Skeletal muscle tissue (tissue), 4 donors: ENCODE results near the gene MRPS7. TPM values are rescaled to one million over a fixed set of nuclear protein-coding genes. Genes with fewer than 3 reads are reported as not detected.
"Not testable (repeated sequence)": the region's sequence is repeated elsewhere in the genome, so short reads cannot be mapped to it uniquely, and the experiment has no call there.

Experiments
- H3K27ac ChIP-seq: one replicate; pipeline ENCODE4 v1.7.0; 2013; ENCODE audit warnings: mild to moderate bottlenecking, low read depth, low read length, inconsistent platforms
- H3K27me3 ChIP-seq, 3 donors: one replicate each; pipeline ENCODE4 v1.7.0; 2013; ENCODE audit warnings: low read length in 3 of 3; ENCODE audit not compliant: control insufficient read depth in 3 of 3, insufficient read depth in 3 of 3
- H3K36me3 ChIP-seq, 3 donors: one replicate each; pipeline ENCODE4 v1.7.0; 2013; ENCODE audit warnings: low read length in 3 of 3; ENCODE audit not compliant: control insufficient read depth in 3 of 3, insufficient read depth in 3 of 3
- H3K4me1 ChIP-seq, 3 donors: one replicate each; pipeline ENCODE4 v1.7.0; 2013; ENCODE audit warnings: low read length in 3 of 3, mild to moderate bottlenecking in 3 of 3; ENCODE audit not compliant: control insufficient read depth in 3 of 3, insufficient read depth in 3 of 3
- H3K4me3 ChIP-seq, 3 donors: one replicate each; pipeline ENCODE4 v1.7.0; 2013; ENCODE audit warnings: low read length in 3 of 3
- H3K9ac ChIP-seq, 3 donors: one replicate each; pipeline ENCODE4 v1.7.0; 2013; ENCODE audit warnings: low read length in 3 of 3, mild to moderate bottlenecking in 3 of 3, moderate library complexity in 2 of 3, low read depth in 1 of 3
- H3K9me3 ChIP-seq, 3 donors: one replicate each; pipeline ENCODE4 v1.7.0; 2013; ENCODE audit warnings: low read length in 3 of 3; ENCODE audit not compliant: control insufficient read depth in 3 of 3
- total RNA-seq: library from RNA; depleted of rRNA; stranded (reverse); fragments of >200 nt; gene quantifications from one replicate; pipeline ENCODE4 v1.2.3, GENCODE V29; 2014
- donor health status: Osteomylitis.

MRPS7 gene
- total RNA-seq, 1 donor from 2014 or later = 71.5 TPM

DNA sequence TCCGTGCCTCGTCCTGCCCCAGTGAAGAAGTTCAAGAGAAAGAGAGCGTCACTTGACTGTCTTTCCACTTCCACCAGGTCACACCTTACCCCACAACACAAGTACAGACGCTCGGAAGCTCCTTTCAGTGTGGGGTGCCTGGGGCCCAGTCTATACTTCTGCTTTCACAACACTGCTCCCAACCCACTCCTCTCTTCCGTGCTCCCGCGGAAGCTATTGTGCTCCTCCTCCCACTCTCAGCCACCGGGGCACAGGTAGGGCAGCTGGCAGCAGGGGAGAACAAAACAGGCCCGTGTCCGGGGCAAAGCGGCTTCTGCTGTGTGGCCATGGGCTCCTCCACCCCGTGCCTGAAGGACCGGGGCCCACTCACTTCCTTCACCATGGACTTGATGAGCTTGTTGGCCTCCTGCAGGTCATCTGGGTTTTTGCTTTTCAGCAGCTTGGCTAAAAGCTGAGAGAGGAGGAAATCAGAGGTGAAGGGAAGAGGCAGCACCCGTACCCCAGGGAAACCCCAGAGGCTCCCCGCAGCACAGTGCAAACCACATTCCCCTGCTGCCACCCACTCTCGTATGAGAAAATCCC lies 19.1 kb upstream of the MRPS7 start:
- Histone ChIP-seq H3K4me1 (peaks cover 12 to 39% (median 25%) of the 10 kb centered on the region in 3 donors), H3K4me3 (no peak overlapping the region), H3K27ac (peak overlapping the region; percentile 28), H3K27me3 (no peaks in the 10 kb centered on the region), H3K9me3 (no peaks in the 10 kb centered on the region), H3K9ac (peak overlapping the region in 1 of 3 donors; percentile 25), H3K36me3 (peaks cover 77 to 81% (median 79%) of the 10 kb centered on the region in 3 donors)

DNA sequence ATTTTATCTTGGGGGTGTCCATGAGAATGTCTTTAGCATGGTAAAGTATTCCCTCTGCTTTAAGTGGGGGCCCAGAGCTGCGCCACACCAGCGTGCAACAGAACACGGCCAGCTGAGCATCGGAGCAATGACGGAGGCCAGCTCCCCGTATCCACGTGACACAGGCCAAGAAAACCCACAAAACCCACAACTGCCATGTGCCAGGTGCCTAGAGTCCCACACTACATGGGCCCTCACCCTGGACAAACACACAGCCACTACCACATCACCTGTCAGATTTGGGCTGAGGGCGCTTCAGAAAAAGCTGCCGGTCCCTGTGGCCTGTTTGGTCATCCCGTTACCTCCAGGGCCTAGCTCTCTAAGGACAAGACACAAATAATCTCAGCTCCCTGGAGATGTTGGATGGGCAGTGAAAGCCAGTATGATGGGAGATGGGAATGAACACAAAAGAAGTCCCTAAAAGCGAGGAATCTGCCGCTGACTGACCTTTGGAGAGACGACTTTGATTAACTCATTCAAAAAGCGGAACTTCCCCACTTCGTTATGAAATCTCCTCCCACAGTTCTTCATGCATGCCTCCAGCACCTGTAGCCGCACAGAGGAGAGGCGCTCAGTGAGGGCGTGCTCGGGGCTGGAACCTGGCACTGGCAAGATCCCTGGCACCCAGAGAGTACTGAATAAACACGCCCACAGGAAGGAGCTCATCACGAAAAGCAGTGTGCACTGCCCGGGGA lies 17.4 kb upstream of the MRPS7 start:
- Histone ChIP-seq H3K27me3 (no peaks in the 10 kb centered on the region), H3K9me3 (no peaks in the 10 kb centered on the region), H3K4me3 (no peak overlapping the region), H3K9ac (no peak overlapping the region), H3K4me1 (peaks cover 12 to 38% (median 19%) of the 10 kb centered on the region in 3 donors), H3K36me3 (peaks cover 62 to 67% (median 65%) of the 10 kb centered on the region in 3 donors), H3K27ac (no peak overlapping the region)

DNA sequence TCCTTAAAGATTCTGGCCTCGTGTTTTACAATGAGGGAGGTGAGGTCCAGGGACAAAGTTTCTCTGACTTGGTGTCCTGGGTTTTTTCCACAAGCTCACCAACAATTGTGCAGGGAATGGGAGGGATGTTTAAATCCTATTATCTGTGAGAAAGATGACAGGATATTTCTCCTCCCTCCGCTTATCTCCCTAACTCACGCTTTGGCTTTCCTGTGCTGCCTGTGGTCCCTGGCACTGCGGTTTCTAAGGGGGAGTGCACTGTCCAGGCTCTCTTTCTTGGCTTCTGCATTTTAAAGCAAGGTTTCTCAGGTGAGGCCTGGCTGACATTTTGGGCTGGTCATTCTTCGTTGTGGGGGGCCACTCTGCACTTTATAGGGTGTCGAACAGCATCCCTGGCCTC lies 16.7 kb upstream of the MRPS7 start:
- Histone ChIP-seq H3K9ac (no peak overlapping the region), H3K27me3 (no peaks in the 10 kb centered on the region), H3K4me3 (no peak overlapping the region), H3K9me3 (no peaks in the 10 kb centered on the region), H3K27ac (no peak overlapping the region), H3K36me3 (peaks cover 60 to 64% (median 61%) of the 10 kb centered on the region in 3 donors), H3K4me1 (peaks cover 17 to 45% (median 26%) of the 10 kb centered on the region in 3 donors)

DNA sequence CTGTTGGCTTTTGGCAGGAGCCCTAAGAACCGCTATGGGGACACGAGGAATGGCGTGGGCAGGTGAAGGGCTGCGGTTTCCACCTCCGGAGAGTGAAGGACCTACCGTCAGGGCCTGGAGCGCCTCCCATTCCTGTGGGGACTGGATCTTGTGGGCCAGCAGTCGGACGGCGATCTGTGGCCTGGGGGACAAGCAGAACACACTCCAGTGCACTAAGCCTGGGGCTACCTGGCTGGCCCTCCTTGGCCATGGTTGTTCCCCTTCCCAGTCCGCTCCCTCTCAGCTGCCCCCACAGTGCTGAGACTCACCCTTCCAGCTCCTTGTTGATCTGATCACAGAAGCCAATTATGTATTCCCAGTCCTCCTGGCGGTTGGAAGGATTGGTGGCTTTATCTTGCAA lies 15.3 kb upstream of the MRPS7 start:
- Histone ChIP-seq H3K4me1 (peaks cover 20 to 45% (median 24%) of the 10 kb centered on the region in 3 donors), H3K36me3 (peaks cover 47 to 52% (median 48%) of the 10 kb centered on the region in 3 donors), H3K27ac (no peak overlapping the region), H3K9me3 (no peaks in the 10 kb centered on the region), H3K4me3 (no peak overlapping the region), H3K27me3 (no peaks in the 10 kb centered on the region), H3K9ac (no peak overlapping the region)

DNA sequence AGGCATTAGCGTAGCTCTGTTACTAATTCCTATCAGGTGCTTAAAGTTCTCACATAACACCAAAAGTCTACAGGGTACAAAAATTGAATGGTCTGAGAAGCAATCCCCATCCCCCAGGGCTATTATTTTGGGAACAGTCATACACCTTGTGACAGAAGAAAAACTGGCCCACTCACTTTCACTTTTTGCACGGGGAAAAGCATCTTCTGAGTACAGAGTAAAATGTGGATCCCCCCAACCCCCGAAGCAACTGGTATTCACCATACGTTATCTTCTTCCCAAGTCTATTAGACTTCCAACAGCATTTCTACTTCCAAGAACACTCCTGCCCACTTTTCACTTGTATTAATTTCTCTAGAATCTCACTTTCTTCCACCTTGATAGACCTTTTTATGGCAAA lies 12.1 kb upstream of the MRPS7 start:
- Histone ChIP-seq H3K27ac (peak overlapping the region; percentile 62), H3K27me3 (no peaks in the 10 kb centered on the region), H3K4me1 (peaks cover 8 to 19% (median 9%) of the 10 kb centered on the region in 3 donors), H3K9ac (no peak overlapping the region), H3K4me3 (peak overlapping the region in 1 of 3 donors; percentile 11), H3K9me3 (no peaks in the 10 kb centered on the region), H3K36me3 (peaks cover 17 to 20% (median 19%) of the 10 kb centered on the region in 3 donors)

DNA sequence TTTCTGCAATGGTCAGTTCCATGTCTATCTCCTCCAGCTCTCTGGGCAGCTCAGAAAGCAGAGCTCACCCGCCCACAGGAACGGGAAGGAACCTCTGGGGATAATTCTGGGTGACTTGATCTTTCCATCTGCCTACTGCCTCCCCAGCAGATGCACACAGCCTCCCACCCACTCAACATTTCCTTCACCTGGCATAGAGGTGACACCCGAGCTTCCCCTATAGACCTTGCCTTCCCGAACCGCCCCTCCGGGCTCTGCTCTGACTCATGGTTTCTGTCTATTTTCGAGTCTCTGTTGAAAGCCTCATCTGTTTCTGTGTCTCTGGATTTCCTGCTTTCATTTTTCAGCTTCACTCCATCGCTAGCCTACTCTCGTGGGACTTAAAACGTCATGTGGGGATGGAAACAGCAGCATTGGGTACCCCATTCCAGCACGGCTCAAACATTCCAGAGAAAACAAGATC lies 11.6 kb upstream of the MRPS7 start:
- H3K27me3 ChIP-seq = no peaks in the 10 kb centered on the region
- peak overlapping the region in 1 of 3 donors; percentile 11 for H3K4me3 ChIP-seq
- peaks cover 8 to 17% (median 9%) of the 10 kb centered on the region in 3 donors for H3K4me1 ChIP-seq
- peak overlapping the region in 2 of 3 donors; percentile 34 to 40 for H3K9ac ChIP-seq
- H3K27ac ChIP-seq = peak overlapping the region; percentile 62
- peaks cover 14 to 16% (median 15%) of the 10 kb centered on the region in 3 donors for H3K36me3 ChIP-seq
- no peaks in the 10 kb centered on the region for H3K9me3 ChIP-seq

DNA sequence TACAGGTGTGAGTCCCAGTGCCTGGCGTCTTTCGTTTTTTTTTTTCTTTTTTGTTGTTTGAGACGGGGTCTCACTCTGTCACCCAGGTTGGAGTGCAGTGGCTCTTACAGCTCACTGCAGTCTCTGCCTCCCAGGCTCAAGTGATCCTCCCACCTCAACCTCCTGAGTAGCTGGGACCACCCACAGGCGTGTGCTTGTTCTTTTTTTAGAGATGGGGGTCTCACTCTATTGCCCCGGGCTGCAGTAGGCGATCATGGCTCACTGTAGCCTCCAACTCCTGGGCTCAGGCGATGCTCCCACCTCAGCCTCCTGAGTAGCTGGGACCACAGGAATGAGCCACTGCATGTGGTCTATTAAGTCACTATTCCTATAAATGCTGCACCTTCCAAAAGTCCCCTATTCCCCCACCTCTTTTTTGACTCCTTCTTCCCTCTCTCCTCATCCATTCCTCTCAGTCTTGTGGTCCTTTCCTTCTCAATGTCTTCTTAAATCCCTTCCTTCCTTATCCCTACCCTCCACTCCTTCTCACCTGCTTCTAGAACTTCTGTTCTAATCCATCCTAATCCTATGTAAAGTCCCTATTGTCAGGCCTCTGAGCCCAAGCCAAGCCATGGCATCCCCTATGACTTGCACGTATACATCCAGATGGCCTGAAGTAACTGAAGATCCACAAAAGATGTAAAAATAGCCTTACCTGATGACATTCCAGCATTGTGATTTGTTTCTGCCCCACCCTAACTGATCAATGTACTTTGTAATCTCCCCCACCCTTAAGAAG lies 9.5 kb upstream of the MRPS7 start:
- no peak overlapping the region for H3K4me3 ChIP-seq
- H3K4me1 ChIP-seq = peaks cover 8 to 17% (median 9%) of the 10 kb centered on the region in 3 donors
- no peak overlapping the region for H3K9ac ChIP-seq
- no peak overlapping the region for H3K27ac ChIP-seq
- H3K9me3 ChIP-seq = no peaks in the 10 kb centered on the region
- no peaks in the 10 kb centered on the region for H3K27me3 ChIP-seq
- no peaks in the 10 kb centered on the region for H3K36me3 ChIP-seq

DNA sequence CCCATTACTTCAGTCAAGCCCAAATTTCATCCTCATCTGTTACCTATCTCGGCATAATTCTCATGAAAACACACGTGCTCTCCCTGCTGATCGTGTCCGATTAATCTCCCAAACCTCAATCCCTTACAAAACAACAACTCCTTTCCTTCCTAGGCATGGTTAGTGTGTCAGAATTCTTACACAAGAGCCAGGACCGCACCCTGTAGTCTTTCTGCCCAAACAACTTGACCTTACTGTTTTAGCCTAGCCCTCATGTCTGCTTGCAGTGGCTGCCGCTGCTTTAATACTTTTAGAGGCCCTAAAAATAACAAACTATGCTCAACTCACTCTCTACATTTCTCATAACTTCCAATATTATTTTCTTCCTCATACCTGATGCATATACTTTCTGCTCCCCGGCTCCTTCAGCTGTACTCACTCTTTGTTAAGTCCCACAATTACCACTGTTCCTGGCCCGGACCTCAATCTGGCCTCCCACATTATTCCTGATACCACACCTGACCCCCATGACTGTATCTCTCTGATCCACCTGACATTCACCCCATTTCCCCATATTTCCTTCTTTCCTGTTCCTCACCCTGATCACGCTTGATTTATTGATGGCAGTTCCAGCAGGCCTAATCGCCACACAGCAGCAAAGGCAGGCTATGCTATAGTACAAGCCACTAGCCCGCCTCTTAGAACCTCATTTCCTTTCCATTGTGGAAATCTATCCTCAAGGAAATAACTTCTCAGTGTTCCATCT lies 5.6 kb upstream of the MRPS7 start:
- not testable (repeated sequence) for H3K27me3 ChIP-seq, H3K4me3 ChIP-seq, H3K27ac ChIP-seq, H3K9me3 ChIP-seq, H3K9ac ChIP-seq, H3K36me3 ChIP-seq
- peaks cover 15 to 20% (median 18%) of the 10 kb centered on the region in 3 donors for H3K4me1 ChIP-seq

DNA sequence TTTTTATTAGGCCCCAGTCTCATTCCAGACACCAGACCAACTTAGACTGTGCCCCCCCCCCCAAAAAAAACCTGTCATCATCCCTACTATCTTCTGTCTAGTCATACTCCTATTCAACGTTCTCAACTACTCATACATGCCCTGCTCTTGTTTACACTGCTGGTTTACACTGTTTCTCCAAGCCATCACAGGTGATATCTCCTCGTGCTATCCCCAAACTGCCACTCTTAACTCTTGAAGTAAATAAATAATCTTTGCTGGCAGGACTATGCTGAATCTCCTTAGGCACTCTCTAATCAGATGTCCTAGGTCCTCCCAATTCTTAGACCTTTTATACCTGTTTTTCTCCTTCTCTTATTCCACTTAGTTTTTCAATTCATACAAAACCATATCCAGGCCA lies 4.5 kb upstream of the MRPS7 start:
- H3K4me1 ChIP-seq = peaks cover 18 to 22% (median 20%) of the 10 kb centered on the region in 3 donors
- H3K27ac ChIP-seq, H3K36me3 ChIP-seq, H3K9me3 ChIP-seq, H3K27me3 ChIP-seq, H3K4me3 ChIP-seq, H3K9ac ChIP-seq: not testable (repeated sequence)
